GM12892 (cell line): ENCODE measurements around the gene CDK1.

Source experiments
- POLR2A ChIP-seq: IDR thresholded peaks from 2 replicates; pipeline ENCODE4 v1.6.1; 2011; ENCODE audit warnings: low read depth, low read length, control low read depth
- TAF1 ChIP-seq: IDR thresholded peaks from 2 replicates; pipeline ENCODE4 v1.6.1; 2011; ENCODE audit warnings: low read depth, mild to moderate bottlenecking, control low read depth, low read length, borderline replicate concordance

DNA sequence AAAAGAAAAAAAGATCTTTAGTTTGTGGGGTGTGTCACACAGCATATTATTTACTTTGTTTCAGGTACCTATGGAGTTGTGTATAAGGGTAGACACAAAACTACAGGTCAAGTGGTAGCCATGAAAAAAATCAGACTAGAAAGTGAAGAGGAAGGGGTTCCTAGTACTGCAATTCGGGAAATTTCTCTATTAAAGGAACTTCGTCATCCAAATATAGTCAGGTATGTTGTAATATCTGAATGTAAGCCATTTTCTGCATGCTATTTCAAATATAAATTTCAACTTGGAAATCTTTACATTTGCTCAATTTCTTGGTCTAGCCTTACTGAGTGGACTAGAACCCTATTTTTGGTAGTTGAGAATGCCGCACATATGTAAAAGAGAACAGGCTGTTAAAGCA lies 6.4 kb downstream of the CDK1 start:
- TF ChIP-seq POLR2A (no peak), TAF1 (no peak)
